Keratinocyte (primary cell): ENCODE measurements around the gene PIR. TPM values are rescaled to one million over a fixed set of nuclear protein-coding genes. Genes with fewer than 3 reads are reported as not detected.

Source experiments
- DNase-seq: peaks from one replicate; pipeline ENCODE4 v3.0.0-alpha.2; 2011; ENCODE audit warnings: low read depth, missing footprints, low spot score
- FAIRE-seq: peaks from 2 replicates; lab custom pipeline; 2011; peaks lifted over from hg19 to GRCh38; lab: Jason Lieb, UNC
- H2AFZ ChIP-seq: 2 replicates; pipeline ENCODE4 v1.6.0; 2012; ENCODE audit warnings: low read length, control low read depth, inconsistent platforms; ENCODE audit not compliant: control insufficient read depth
- H3K27ac ChIP-seq: 2 replicates; pipeline ENCODE4 v1.5.1; 2011; ENCODE audit warnings: low read length; ENCODE audit not compliant: control insufficient read depth, insufficient read depth
- H3K27me3 ChIP-seq: 3 replicates; pipeline ENCODE4 v1.6.0; 2011; ENCODE audit warnings: low read length; ENCODE audit not compliant: control insufficient read depth, insufficient read depth; ENCODE audit errors: extremely low read depth
- H3K36me3 ChIP-seq, 2 experiments: 2 replicates in 1 of 2; 3 replicates in 1 of 2; pipeline ENCODE4 v1.5.1; 2011; ENCODE audit warnings: low read length in 2 of 2, mild to moderate bottlenecking in 1 of 2; ENCODE audit not compliant: control insufficient read depth in 2 of 2, insufficient read depth in 2 of 2; ENCODE audit errors: extremely low read depth in 1 of 2
- H3K4me1 ChIP-seq: 3 replicates; pipeline ENCODE4 v1.5.1; 2011; ENCODE audit warnings: low read length; ENCODE audit not compliant: control insufficient read depth, insufficient read depth; ENCODE audit errors: extremely low read depth
- H3K4me2 ChIP-seq: 3 replicates; pipeline ENCODE4 v1.6.0; 2011; ENCODE audit warnings: low read depth, low read length; ENCODE audit not compliant: control insufficient read depth, insufficient read depth; ENCODE audit errors: extremely low read depth
- H3K4me3 ChIP-seq, 3 experiments: fragments of 200-600 bp in 1 of 3; sonication (generic) in 1 of 3; 2 replicates in 2 of 3; 3 replicates in 1 of 3; pipeline ENCODE4 v1.5.1; 2011 to 2016; ENCODE audit warnings: low read length in 3 of 3, mild to moderate bottlenecking in 3 of 3, control low read depth in 2 of 3, inconsistent platforms in 1 of 3, low read depth in 1 of 3, mixed read lengths in 1 of 3, mixed run types in 1 of 3, moderate library complexity in 1 of 3; ENCODE audit not compliant: control insufficient read depth in 2 of 3, insufficient read depth in 2 of 3; ENCODE audit errors: extremely low read depth in 1 of 3
- H3K79me2 ChIP-seq: 2 replicates; pipeline ENCODE4 v1.6.0; 2012; ENCODE audit warnings: low read length; ENCODE audit not compliant: control insufficient read depth, insufficient read depth
- H3K9ac ChIP-seq: 3 replicates; pipeline ENCODE4 v1.6.0; 2011; ENCODE audit warnings: low read length; ENCODE audit not compliant: control insufficient read depth, insufficient read depth; ENCODE audit errors: extremely low read depth
- H3K9me1 ChIP-seq: 3 replicates; pipeline ENCODE4 v1.6.0; 2011; ENCODE audit warnings: low read length; ENCODE audit not compliant: control insufficient read depth, insufficient read depth; ENCODE audit errors: extremely low read depth
- H3K9me3 ChIP-seq: 2 replicates; pipeline ENCODE4 v1.5.1; 2012; ENCODE audit warnings: low read depth, low read length; ENCODE audit not compliant: control insufficient read depth
- H4K20me1 ChIP-seq: 3 replicates; pipeline ENCODE4 v1.6.0; 2011; ENCODE audit warnings: low read length; ENCODE audit not compliant: control insufficient read depth, insufficient read depth; ENCODE audit errors: extremely low read depth
- EZH2 ChIP-seq: IDR thresholded peaks from one replicate; pipeline ENCODE4 v1.6.1; 2012; ENCODE audit warnings: inconsistent platforms, mild to moderate bottlenecking, low read length, moderate library complexity
- dilution Hi-C: fragments of 300-500 bp; cut with MboI; formaldehyde crosslinking; loops from one replicate; pipeline ENCODE4 v1.7.0; 2020; ENCODE audit warnings: low sequenced_read_pairs; ENCODE audit not compliant: extremely low pct_ligation_motif_present
- polyA plus RNA-seq, 5 experiments: library from polyadenylated mRNA; depleted of rRNA in 3 of 5; stranded (reverse) in 3 of 5; stranded (forward) in 1 of 5; unstranded in 1 of 5; fragments of >200 nt; gene quantifications; 1 replicate in 1 of 5; 2 replicates in 3 of 5; 3 replicates in 1 of 5; pipeline versions ENCODE4 v1.2.1 to v1.2.3, GENCODE V29; 2011 to 2012; ENCODE audit warnings: missing spikeins in 2 of 5, low read depth in 1 of 5, low replicate concordance in 1 of 5
- TF ChIP-seq, protein P1 (sequence below), 3 experiments: IDR thresholded peaks in 1 of 3; conservative IDR thresholded peaks in 1 of 3; optimal IDR thresholded peaks in 1 of 3; 2 replicates in 2 of 3; 3 replicates in 1 of 3; pipeline versions ENCODE3 to v1.5.1; 2011; ENCODE audit warnings: low read length in 3 of 3, mild to moderate bottlenecking in 3 of 3, moderate library complexity in 2 of 3, control low read depth in 1 of 3, inconsistent platforms in 1 of 3; ENCODE audit not compliant: insufficient read depth in 2 of 3; ENCODE audit errors: extremely low read depth in 1 of 3

PIR gene
- polyA plus RNA-seq, 1 donor (not counting 4 experiments of a cell fraction or from before 2014, with no cell fraction given): 23.2 TPM

DNA sequence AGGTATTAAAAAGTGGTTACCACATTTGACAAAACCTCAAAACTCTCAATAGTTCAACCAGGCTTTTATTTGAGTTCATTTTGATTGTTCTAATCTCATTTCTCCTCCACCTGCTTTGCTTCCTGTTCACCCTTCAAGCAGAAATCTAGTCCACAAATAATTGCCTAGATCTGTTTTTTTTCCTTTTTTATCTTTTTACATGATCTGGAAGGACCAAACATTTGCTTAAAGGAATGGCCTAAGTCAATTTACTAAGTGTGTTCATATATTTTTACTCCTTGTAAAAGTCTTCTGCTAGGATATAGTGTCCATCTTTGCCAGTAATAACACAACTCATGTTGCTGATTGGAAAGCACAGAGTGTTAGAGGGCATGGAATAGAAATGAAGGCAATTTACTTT is 82.7 kb downstream of the PIR start:
- Histone ChIP-seq H3K9me3 (no peaks in the 10 kb centered on the region), H3K27me3 (no peaks in the 10 kb centered on the region), H3K9ac (no peak overlapping the region), H3K9me1 (no peaks in the 10 kb centered on the region), H3K79me2 (no peaks in the 10 kb centered on the region), H3K4me1 (no peaks in the 10 kb centered on the region), H2AFZ (no peak overlapping the region), H4K20me1 (no peaks in the 10 kb centered on the region), H3K36me3 (no peaks in the 10 kb centered on the region), H3K4me2 (no peak overlapping the region), H3K4me3 (no peak overlapping the region), H3K27ac (no peak overlapping the region)
- TF ChIP-seq EZH2: no peak
- TF ChIP-seq, protein P1, sequence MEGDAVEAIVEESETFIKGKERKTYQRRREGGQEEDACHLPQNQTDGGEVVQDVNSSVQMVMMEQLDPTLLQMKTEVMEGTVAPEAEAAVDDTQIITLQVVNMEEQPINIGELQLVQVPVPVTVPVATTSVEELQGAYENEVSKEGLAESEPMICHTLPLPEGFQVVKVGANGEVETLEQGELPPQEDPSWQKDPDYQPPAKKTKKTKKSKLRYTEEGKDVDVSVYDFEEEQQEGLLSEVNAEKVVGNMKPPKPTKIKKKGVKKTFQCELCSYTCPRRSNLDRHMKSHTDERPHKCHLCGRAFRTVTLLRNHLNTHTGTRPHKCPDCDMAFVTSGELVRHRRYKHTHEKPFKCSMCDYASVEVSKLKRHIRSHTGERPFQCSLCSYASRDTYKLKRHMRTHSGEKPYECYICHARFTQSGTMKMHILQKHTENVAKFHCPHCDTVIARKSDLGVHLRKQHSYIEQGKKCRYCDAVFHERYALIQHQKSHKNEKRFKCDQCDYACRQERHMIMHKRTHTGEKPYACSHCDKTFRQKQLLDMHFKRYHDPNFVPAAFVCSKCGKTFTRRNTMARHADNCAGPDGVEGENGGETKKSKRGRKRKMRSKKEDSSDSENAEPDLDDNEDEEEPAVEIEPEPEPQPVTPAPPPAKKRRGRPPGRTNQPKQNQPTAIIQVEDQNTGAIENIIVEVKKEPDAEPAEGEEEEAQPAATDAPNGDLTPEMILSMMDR (optimal IDR thresholded peaks at IDR 0.05 in 1 of 3, IDR thresholded peaks at IDR 0.05 in 1 of 3, conservative IDR thresholded peaks at IDR 0.05 in 1 of 3; ENCODE audit: extremely low read depth in 1 of 3, insufficient read depth in 2 of 3, low read length in 3 of 3): no peak
- FAIRE-seq: no peak
- dilution Hi-C loops: no loop called here
- DNase-seq: no peak

DNA sequence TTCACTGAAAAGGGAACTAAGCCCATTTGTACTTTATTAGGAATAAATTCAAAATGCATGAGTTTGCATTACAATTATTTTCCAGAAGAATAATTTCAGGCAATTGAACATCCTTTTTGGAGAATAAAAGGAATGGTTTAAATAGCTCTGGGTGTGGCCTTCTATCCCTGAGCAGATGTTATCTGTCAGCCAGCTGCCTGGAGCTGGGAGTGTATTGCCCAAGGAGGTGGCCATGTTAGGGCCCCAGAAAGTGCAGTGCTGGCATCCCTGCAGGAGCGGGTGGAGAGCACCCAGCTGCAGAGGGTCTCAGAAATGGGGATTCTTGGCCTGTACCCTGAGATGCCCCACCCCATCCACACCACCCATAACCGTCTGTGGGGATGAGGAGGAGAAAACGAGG is 87.3 kb downstream of the PIR start:
- H3K4me1 ChIP-seq: no peaks in the 10 kb centered on the region
- H3K9me1 ChIP-seq: no peaks in the 10 kb centered on the region
- dilution Hi-C loops: no loop called here
- no peaks in the 10 kb centered on the region for H4K20me1 ChIP-seq
- no peak overlapping the region for H3K27ac ChIP-seq
- H3K9me3 ChIP-seq: no peaks in the 10 kb centered on the region
- no peaks in the 10 kb centered on the region for H3K79me2 ChIP-seq
- H2AFZ ChIP-seq: no peak overlapping the region
- TF ChIP-seq, protein P1 (optimal IDR thresholded peaks at IDR 0.05 in 1 of 3, IDR thresholded peaks at IDR 0.05 in 1 of 3, conservative IDR thresholded peaks at IDR 0.05 in 1 of 3; ENCODE audit: extremely low read depth in 1 of 3, insufficient read depth in 2 of 3, low read length in 3 of 3): no peak
- H3K4me3 ChIP-seq: no peak overlapping the region
- no peak for DNase-seq
- FAIRE-seq: no peak
- H3K9ac ChIP-seq: no peak overlapping the region
- no peaks in the 10 kb centered on the region for H3K36me3 ChIP-seq
- H3K27me3 ChIP-seq: no peaks in the 10 kb centered on the region
- H3K4me2 ChIP-seq: no peak overlapping the region
